HepG2 (cell line): ENCODE results near the gene SCML1. TPM values are rescaled to one million over a fixed set of nuclear protein-coding genes. Genes with fewer than 3 reads are reported as not detected.

ENCODE experiments used
- ATAC-seq: fragments of 200-7000 bp; cut with Tn5 transposase; 3 replicates; pipeline ENCODE4 v1.9.1; 2020; ENCODE audit warnings: mild to moderate bottlenecking, moderate library complexity
- BruUV-seq: library from RNA; stranded (reverse); fragments of 400-500 nt; replicated peaks from 2 replicates; lab custom pipeline; 2021; lab: Mats Ljungman, UMichigan
- CTCF ChIA-PET: fragments of 300-600 bp; formaldehyde crosslinking; extraction: SDS; loops from one replicate; lab custom pipeline; 2021; ENCODE audit warnings: low total read pairs, inconsistent platforms, low intra/inter-chr PET ratio; lab: Yijun Ruan, JAX
- POLR2A ChIA-PET: fragments of 350-600 bp; sonication (Branson Sonifier 250); formaldehyde crosslinking; loops from one replicate; lab custom pipeline; 2020; ENCODE audit warnings: antibody characterized with exemption, inconsistent platforms; lab: Yijun Ruan, JAX
- DNase-seq: peaks from one replicate; pipeline ENCODE4 v3.0.0-alpha.2; 2015; ENCODE audit warnings: low spot score
- FAIRE-seq: peaks from 3 replicates; lab custom pipeline; 2011; peaks lifted over from hg19 to GRCh38; lab: Jason Lieb, UNC
- H2AFZ ChIP-seq: one replicate; pipeline ENCODE4 v1.6.1; 2011; ENCODE audit warnings: low read length, inconsistent platforms
- H3K27ac ChIP-seq: fragments of 300-600 bp; 3 replicates; pipeline ENCODE4 v1.8.0; 2011; ENCODE audit warnings: mixed run types, mild to moderate bottlenecking, mixed read lengths, low read length, inconsistent platforms; ENCODE audit not compliant: insufficient read depth; ENCODE audit errors: extremely low read length
- H3K27me3 ChIP-seq, 2 experiments: fragments of 200-600 bp in 1 of 2; 2 replicates in 1 of 2; 3 replicates in 1 of 2; pipeline versions ENCODE4 v1.6.0 to v1.8.0; 2011; ENCODE audit warnings: low read length in 2 of 2, mild to moderate bottlenecking in 2 of 2, moderate library complexity in 2 of 2, inconsistent platforms in 1 of 2; ENCODE audit not compliant: insufficient read depth in 2 of 2, control insufficient read depth in 1 of 2
- H3K36me3 ChIP-seq, 2 experiments: fragments of 200-600 bp in 1 of 2; replicated peaks in 1 of 2; 2 replicates in 1 of 2; 3 replicates in 1 of 2; pipeline versions ENCODE4 v1.5.1 to v1.8.0; 2011; ENCODE audit warnings: low read length in 2 of 2, inconsistent platforms in 1 of 2; ENCODE audit not compliant: insufficient read depth in 2 of 2, control insufficient read depth in 1 of 2
- H3K4me1 ChIP-seq: 2 replicates; pipeline ENCODE4 v1.5.1; 2012; ENCODE audit warnings: low read length, inconsistent platforms; ENCODE audit not compliant: insufficient read depth
- H3K4me2 ChIP-seq: 2 replicates; pipeline ENCODE4 v1.6.0; 2011; ENCODE audit warnings: low read depth, low read length, inconsistent platforms
- H3K4me3 ChIP-seq, 3 experiments: fragments of 200-600 bp in 1 of 3; sonication (generic), shearing (Covaris generic) in 1 of 3; replicated peaks in 1 of 3; 2 replicates each; pipeline ENCODE4 v1.5.1; 2011 to 2016; ENCODE audit warnings: low read length in 3 of 3, inconsistent platforms in 2 of 3, low read depth in 2 of 3, mild to moderate bottlenecking in 2 of 3, control low read depth in 1 of 3, mixed read lengths in 1 of 3; ENCODE audit not compliant: insufficient read depth in 1 of 3
- H3K79me2 ChIP-seq: one replicate; pipeline ENCODE4 v1.6.1; 2011; ENCODE audit warnings: low read length, inconsistent platforms; ENCODE audit not compliant: insufficient read depth
- H3K9ac ChIP-seq: 2 replicates; pipeline ENCODE4 v1.6.0; 2011; ENCODE audit warnings: mild to moderate bottlenecking, low read depth, low read length, inconsistent platforms; ENCODE audit not compliant: insufficient read depth
- H3K9me3 ChIP-seq: 2 replicates; pipeline ENCODE4 v1.5.1; 2012; ENCODE audit warnings: mild to moderate bottlenecking, low read length
- H4K20me1 ChIP-seq: 2 replicates; pipeline ENCODE4 v1.6.0; 2011; ENCODE audit warnings: inconsistent platforms, mild to moderate bottlenecking, low read length, moderate library complexity; ENCODE audit not compliant: insufficient read depth
- RARA ChIP-seq: IDR thresholded peaks from 2 replicates; pipeline ENCODE4 v1.6.1; 2016; ENCODE audit warnings: missing genetic modification reagents, missing compliant biosample characterization
- WGBS: methylation state at CpG from one replicate; pipeline ENCODE4 v1.1.6; 2017; ENCODE audit warnings: low lambda C conversion rate; 5-methylcytosine and 5-hydroxymethylcytosine counted together
- in situ Hi-C: cut with HindIII; loops from 2 replicates; pipeline ENCODE4 v1.10.0; 2017; ENCODE audit warnings: low pct_unique_long_range_greater_than_20kb; ENCODE audit not compliant: extremely low pct_ligation_motif_present
- intact Hi-C: fragments of 100-400 bp; cut with micrococcal nuclease; formaldehyde crosslinking; loops from one replicate; pipeline ENCODE4 v1.10.0; 2022; ENCODE audit not compliant: unreplicated experiment
- polyA plus RNA-seq, 8 experiments: library from polyadenylated mRNA; depleted of rRNA in 3 of 8; stranded (reverse) in 7 of 8; unstranded in 1 of 8; fragments of >200 nt; fragmentation: Illumina TruSeq in 4 of 8; extraction: Trizol in 4 of 8; gene quantifications; 2 replicates each; pipeline versions ENCODE4 v1.2.1 to v1.2.3, GENCODE V29; 2011 to 2016; ENCODE audit warnings: low read depth in 4 of 8, missing spikeins in 1 of 8, mixed read lengths in 1 of 8; ENCODE audit not compliant: insufficient read depth in 1 of 8
- total RNA-seq, 5 experiments: library from RNA; depleted of rRNA; stranded (reverse); fragments of >200 nt; fragmentation: Illumina TruSeq; extraction: Trizol; gene quantifications; 2 replicates each; pipeline ENCODE4 v1.2.3, GENCODE V29; 2016; ENCODE audit warnings: low read depth in 1 of 5
- TF ChIP-seq, protein P1 (sequence below): sonication (generic); formaldehyde crosslinking; IDR thresholded peaks from 2 replicates; pipeline ENCODE4 v1.5.0; 2020; ENCODE audit warnings: missing genetic modification reagents
- TF ChIP-seq, protein P2 (sequence below): sonication (generic); formaldehyde crosslinking; IDR thresholded peaks from 2 replicates; pipeline ENCODE4 v1.5.0; 2020; ENCODE audit warnings: mild to moderate bottlenecking, missing genetic modification reagents, borderline replicate concordance

Gene SCML1
- total and polyA plus RNA-seq, 2 of the 13 experiments (the other 11 are each of a cell fraction or from before 2014, with no cell fraction given): 24.2 to 129 TPM

- Histone ChIP-seq H3K79me2 (no peaks in the 10 kb centered on the region), H3K9me3 (no peaks in the 10 kb centered on the region), H3K27me3 (no peaks in the 10 kb centered on the region), H3K4me3 (no peak overlapping the region), H2AFZ (no peak overlapping the region), H3K9ac (0 out of 2 replicates have a peak overlapping the region, but pooled peaks have one; percentile 29), H3K4me2 (no peak overlapping the region), H3K27ac (no peak overlapping the region), H4K20me1 (no peaks in the 10 kb centered on the region), H3K4me1 (peaks cover 60% of the 10 kb centered on the region), H3K36me3 (no peaks in the 10 kb centered on the region)
- 65% methylated on average over 3 of the region's 3 CpGs for WGBS
- ATAC-seq (no peak), DNase-seq (no peak), FAIRE-seq (no peak)
- TF ChIP-seq RARA (CRISPR knock-in tag): no peak
- TF ChIP-seq, protein P1, sequence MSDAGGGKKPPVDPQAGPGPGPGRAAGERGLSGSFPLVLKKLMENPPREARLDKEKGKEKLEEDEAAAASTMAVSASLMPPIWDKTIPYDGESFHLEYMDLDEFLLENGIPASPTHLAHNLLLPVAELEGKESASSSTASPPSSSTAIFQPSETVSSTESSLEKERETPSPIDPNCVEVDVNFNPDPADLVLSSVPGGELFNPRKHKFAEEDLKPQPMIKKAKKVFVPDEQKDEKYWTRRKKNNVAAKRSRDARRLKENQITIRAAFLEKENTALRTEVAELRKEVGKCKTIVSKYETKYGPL (CRISPR knock-in tag): no peak
- TF ChIP-seq, protein P2, sequence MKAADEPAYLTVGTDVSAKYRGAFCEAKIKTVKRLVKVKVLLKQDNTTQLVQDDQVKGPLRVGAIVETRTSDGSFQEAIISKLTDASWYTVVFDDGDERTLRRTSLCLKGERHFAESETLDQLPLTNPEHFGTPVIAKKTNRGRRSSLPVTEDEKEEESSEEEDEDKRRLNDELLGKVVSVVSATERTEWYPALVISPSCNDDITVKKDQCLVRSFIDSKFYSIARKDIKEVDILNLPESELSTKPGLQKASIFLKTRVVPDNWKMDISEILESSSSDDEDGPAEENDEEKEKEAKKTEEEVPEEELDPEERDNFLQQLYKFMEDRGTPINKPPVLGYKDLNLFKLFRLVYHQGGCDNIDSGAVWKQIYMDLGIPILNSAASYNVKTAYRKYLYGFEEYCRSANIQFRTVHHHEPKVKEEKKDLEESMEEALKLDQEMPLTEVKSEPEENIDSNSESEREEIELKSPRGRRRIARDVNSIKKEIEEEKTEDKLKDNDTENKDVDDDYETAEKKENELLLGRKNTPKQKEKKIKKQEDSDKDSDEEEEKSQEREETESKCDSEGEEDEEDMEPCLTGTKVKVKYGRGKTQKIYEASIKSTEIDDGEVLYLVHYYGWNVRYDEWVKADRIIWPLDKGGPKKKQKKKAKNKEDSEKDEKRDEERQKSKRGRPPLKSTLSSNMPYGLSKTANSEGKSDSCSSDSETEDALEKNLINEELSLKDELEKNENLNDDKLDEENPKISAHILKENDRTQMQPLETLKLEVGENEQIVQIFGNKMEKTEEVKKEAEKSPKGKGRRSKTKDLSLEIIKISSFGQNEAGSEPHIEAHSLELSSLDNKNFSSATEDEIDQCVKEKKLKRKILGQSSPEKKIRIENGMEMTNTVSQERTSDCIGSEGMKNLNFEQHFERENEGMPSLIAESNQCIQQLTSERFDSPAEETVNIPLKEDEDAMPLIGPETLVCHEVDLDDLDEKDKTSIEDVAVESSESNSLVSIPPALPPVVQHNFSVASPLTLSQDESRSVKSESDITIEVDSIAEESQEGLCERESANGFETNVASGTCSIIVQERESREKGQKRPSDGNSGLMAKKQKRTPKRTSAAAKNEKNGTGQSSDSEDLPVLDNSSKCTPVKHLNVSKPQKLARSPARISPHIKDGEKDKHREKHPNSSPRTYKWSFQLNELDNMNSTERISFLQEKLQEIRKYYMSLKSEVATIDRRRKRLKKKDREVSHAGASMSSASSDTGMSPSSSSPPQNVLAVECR: no peak
- no TSS peak for BruUV-seq
- POLR2A ChIA-PET: interaction anchor here (1.4 to 2.4 kb wide), 2 partner anchors 29 to 32 kb away, joined by 10 to 12 read pairs; partner anchors contain the start of gene SCML1
- CTCF ChIA-PET: no interaction called here
- intact Hi-C loops: no loop called here
- in situ Hi-C loops: no loop called here
These were observed 29.6 kb upstream of the SCML1 start for GRCh38 chrX:17707731-17708130.
